Keratinocyte (primary cell): ENCODE measurements around the gene PLEKHO2.

Experiments
- CTCF ChIP-seq, 3 experiments: IDR thresholded peaks in 1 of 3; conservative IDR thresholded peaks in 1 of 3; optimal IDR thresholded peaks in 1 of 3; 2 replicates in 2 of 3; 3 replicates in 1 of 3; pipeline versions ENCODE3 to v1.5.1; 2011; ENCODE audit warnings: low read length in 3 of 3, mild to moderate bottlenecking in 3 of 3, moderate library complexity in 2 of 3, control low read depth in 1 of 3, inconsistent platforms in 1 of 3; ENCODE audit not compliant: insufficient read depth in 2 of 3; ENCODE audit errors: extremely low read depth in 1 of 3
- EZH2 ChIP-seq: IDR thresholded peaks from one replicate; pipeline ENCODE4 v1.6.1; 2012; ENCODE audit warnings: inconsistent platforms, mild to moderate bottlenecking, low read length, moderate library complexity

GRCh38 chr15:64865998-64866520 lies 24.3 kb downstream of the PLEKHO2 start:
- no peak for TF ChIP-seq CTCF (optimal IDR thresholded peaks at IDR 0.05 in 1 of 3, IDR thresholded peaks at IDR 0.05 in 1 of 3, conservative IDR thresholded peaks at IDR 0.05 in 1 of 3; ENCODE audit: extremely low read depth in 1 of 3, insufficient read depth in 2 of 3, low read length in 3 of 3)
- TF ChIP-seq EZH2: no peak
